AG20443 (cell line): Measurements from ENCODE around the gene SLCO2A1.

ENCODE experiments used
- DNase-seq: peaks from one replicate; pipeline ENCODE4 v3.0.0; 2012; ENCODE audit warnings: low spot score, mixed read lengths

The SLCO2A1 gene

DNA sequence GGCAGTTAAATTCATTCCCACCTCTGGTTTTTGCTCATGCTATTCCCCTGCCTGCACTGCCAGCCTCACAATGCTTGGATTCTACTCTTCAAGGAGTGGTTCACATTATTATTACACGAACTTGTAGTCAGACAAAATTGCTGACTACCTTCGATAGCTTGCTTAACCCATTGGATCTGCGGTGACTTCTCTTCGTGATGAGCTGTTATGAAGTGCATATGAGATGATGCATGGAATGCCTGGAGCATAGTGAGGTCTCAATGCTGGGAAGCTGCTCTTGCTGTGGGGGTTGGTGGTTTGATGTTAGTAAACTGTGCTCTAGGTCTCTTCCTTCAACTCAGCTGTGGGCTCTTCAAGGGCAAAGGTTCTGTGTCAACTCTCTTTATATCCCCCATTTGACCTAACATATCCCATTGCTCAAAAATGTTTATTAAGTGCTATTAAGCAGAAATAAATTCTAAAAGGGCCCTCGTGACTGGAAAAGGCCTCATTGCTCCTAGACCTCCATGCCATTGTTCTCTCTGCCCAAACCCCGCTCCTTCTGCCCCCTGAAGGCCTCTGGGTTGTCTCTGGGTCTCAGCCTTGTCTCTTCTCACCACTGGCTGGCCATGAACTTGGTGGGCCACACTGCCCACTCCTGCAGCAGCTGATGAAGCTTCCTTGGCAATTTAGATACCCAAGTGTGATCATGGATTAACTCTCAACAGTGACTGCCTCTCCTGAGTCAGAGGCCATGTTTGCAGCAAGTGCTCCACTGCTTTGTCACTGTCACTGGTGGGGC lies 4.5 kb upstream of the SLCO2A1 start:
- peak; percentile 61 for DNase-seq

DNA sequence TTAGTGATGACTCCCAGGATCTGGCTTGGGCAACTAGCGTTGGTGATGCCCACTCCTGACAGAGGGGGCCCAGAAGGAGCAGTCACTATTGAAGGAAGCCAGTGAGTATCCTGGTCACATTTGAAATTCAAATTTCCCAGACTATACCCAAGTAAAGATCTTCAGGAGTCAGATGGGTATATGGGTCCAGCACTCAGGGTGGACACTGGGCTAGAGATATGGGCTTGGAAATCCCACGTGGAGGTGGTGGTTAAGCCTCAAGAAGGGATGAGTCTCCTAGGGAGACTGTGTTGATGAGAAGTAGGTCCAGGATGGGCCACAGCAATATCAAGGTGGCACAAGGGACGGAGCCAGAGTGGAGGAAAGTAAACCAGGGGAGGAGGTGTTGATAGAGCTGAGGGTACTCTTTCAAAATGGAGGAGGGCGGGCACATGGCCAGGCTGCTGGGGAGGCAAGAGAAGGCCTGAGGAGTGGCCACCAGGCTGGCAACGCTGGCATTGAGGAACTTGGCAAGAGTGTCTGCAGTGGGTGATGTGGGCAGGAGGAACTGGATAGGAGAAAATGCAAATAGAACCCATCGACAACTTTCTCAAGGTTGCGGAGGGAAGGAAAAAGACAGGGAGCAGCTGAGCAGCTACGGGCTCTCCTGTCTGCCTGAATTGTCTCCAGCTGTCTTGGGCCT lies 3.7 kb upstream of the SLCO2A1 start:
- no peak for DNase-seq

DNA sequence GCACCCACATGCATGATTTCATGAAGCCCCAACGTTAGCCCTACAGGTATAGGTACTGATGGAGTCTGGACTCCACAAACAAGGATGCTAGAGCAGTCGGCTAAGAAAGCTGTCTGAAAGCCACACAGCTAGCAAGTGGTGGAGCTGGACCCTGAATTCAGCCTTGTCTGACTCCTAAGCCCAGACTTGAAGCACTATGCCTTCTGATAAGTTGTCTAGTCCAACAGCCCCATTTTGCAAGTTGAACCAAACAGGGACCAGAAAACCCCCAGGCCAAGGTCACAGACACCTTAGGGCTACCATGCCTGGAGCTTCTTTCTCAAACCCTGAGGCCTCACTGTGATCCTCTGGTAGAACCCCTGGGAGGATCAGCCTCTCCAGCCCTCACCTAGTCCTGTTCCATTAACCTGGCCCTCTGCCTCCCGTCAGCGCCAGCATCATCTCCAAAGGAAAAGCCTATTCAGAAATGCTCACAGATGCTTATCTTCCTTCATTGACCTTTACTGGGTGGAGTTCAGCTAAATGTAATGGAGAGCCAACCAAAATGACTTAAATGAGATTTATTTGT lies 1.7 kb upstream of the SLCO2A1 start:
- no peak for DNase-seq

DNA sequence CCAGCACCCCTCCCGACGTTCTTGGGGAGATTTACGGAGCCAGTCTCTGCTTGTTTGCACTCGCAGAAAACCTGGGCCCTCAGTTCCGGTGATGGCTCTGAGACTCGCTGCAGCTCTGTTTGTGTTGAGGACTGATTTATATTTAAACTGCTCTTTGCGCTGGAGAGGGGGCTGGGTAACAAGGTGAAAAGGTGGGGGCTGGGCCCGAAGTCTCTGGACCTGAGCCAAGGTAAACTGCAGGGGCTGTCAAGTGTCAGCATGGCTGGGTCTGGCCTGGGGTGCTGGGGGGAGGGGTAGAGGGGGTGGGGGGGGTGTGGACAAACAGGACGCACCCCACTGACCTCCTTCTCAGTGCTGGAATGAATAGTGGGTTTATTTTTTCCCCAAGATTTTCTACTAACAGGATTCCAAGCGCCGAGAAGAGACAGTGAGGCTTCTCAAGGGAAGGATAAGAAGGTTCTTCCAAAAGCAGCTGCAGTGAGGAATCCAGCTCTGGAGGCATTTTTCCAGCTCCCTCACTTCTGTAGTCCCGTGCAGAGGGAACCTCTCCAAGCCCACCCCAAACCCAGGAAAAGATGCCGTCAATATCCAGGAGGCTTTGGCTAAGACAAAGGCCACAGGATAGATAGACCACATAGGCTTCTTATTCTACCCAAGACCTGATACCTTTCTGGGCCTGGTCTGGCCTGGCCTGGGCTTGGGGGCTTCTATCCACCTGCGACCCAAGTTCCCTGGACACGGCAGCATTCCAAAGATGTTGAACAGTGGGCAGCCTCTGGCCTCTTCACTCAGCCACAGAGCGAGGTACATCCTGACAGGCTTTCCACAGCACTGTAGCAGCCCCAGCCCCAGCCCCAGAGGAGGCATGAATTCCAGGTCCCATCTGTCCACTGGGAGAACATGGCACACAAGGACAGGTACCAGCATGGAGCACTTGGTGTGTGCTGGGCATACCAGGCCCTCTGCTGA lies 938 bp upstream of the SLCO2A1 start:
- no peak for DNase-seq

- DNase-seq, result peak; percentile 66
These were observed 430 bp downstream of the SLCO2A1 start for GRCh38 chr3:134029256-134029733.

- DNase-seq, result no peak
These were observed 1.1 kb downstream of the SLCO2A1 start for GRCh38 chr3:134028486-134029255.

DNA sequence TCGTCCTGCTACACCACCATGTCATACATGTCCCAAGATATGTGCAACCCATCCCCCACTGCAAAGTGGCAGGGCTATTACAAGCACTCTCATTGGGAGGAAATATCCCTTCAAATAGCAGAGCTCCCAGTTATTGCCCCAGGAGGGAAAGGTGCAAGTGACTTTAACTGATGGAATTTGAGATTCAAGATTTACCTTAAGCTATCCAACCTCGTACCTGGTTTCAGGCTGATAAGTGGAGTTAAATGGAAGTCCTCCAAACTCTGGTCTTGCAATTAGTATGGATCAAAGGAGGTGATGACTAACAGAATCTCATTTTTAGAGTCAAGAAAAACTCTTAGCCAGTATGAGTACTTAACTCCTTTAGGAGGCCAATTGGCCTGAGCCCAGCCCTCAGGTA lies 2.1 kb downstream of the SLCO2A1 start:
- no peak for DNase-seq

- no peak for DNase-seq
These were observed 9.5 kb downstream of the SLCO2A1 start for GRCh38 chr3:134020135-134020680.

DNA sequence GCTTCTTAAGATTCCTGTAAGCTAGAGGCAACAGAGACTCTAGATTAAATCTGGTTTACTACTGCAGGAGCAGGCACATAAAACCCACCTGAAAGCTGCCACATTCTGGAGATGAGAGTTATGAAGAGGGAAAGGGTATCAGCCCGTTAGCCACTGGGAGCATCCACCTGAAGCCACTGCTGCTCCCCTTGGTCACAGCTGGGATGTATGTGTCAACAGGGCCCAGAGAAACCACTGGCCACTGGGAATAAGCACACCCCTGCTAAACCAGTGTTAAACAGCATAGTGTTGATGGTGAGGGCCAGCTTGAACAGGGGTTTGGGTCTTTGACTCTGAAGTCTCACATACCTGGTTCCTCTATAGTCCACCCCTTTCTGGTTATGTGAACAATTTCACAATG lies 10.9 kb downstream of the SLCO2A1 start:
- no peak for DNase-seq

DNA sequence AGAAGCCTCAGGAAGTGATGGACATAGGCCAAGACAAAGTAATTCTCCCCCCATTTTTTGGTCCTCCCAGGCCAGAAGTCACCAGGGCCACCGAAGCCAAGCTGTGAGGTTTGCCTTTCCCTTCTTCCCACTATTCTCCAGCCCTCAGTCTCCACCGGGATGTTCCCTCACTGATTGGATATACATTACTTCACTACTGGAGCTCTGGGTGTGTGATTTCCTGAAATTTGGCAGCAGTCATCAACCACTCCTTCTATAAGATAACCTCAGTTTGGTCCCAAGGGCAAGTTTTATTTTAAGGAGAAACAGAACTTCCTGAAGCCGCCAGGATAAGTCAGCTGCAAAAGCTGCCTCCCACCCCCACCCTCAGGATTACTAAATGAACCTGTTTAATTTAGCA lies 11.3 kb downstream of the SLCO2A1 start:
- DNase-seq, result no peak

DNA sequence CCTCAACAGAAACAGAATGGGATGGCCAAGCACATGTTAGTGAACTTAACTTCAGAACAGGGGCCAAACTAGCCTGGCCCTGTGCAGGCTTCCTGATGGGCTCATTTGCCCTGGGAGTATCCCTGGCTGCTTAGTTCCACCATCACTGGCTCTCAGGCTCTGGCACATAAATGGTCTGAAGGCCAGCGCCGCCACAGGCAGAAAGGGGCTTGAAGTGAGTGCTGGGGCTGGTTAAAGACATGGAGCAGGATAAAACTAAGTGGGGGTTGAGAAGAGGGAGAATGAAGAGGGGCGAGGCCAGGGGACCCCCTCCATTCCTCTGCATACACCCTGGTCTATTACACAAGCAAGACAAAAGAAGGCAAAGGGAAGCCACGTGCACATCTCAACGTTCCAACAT lies 12.2 kb downstream of the SLCO2A1 start:
- DNase-seq, result no peak

GRCh38 chr3:134014270-134014669 lies 15.5 kb downstream of the SLCO2A1 start:
- DNase-seq, result no peak

DNA sequence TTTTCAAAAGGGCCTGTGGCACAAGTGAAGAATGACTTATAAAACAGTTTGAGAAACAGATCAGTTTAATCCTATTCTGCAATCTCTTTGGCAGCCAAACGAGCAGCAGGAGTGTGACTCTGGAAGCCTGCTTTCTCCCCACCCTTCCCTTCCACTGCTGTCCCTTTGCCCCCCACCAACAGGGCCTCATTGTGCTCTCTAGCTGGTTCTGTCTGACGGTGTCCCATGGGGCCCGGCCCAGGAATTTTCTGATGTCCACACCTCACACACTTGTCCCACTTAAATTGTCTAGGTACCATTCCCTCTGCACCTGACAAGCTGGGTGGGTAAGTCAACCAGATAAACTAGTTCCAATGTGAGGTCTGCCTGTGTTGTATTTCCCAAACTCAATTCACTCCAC lies 16.4 kb downstream of the SLCO2A1 start:
- no peak for DNase-seq

DNA sequence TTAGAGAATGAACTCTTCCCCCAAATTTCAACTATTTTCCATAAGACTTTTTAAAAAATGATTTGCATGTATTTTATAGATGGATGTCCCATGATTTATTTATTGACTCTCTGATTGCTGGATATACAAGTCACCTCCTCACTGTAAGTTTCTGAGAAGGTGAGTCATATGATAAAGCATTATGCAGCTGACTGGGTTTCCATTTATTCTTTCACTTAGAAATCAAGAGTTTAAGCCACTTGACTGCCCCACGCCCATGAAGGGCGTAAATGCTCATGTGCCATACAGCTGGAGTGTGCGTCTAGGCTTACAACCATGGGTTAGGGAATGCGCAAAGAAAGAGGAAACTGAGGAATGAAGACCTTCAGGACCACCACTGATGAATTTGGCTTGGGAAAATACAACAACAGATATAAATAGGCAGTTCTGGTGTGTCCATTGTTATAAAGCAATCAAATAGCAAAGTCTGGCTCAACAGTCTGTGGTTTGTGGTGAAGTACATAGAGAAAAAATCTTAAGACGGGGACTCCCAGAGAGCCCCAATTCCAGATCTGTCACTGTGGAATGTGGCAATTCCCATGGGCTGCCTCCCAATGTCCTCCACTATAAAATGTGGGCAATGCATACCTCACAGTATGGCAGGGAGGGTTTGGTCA lies 20.3 kb downstream of the SLCO2A1 start:
- peak; percentile 64 for DNase-seq

DNA sequence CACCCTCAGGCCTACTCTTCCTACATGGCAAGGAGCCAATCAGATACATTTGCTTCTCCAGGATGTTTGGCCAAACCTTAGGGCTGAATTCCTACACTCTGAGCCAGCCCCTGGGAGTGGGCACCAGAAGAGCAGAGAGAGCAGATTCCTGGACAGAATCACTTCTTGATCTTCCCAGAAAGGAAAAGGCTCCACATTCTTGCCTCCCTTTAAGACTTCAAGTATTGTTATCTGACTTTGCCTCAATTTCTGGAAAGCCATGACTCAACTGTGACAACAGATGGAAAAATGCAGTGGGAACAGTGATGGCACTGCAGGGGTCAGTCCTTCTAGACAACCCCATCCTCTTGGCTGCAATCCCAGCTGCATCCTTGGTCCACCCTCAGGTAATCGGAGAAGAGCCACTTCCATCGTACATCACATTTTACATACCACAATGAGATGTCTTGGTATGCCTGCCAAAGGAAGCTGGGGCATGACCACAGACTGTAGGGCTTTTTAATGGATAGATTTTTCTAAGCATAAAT lies 21.0 kb downstream of the SLCO2A1 start:
- peak; percentile 66 for DNase-seq

DNA sequence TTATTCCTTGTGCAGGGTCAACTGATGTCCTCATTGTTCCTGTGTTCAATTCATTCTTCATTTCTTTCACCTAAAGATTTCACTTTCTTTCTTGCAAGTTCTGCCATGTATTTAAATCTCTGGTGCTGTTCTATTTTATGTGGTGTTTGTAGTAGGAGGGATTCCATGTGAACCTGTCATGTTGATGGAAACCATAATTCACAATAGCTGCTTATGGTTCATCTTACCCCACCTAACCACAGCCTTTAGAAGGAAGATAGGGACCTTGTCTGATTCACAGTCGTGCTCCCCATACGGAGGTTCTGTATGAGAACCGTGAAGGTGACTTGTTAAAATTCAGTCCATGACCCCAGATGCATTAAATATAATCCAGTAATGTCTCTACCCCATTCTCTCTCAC lies 21.9 kb downstream of the SLCO2A1 start:
- no peak for DNase-seq

DNA sequence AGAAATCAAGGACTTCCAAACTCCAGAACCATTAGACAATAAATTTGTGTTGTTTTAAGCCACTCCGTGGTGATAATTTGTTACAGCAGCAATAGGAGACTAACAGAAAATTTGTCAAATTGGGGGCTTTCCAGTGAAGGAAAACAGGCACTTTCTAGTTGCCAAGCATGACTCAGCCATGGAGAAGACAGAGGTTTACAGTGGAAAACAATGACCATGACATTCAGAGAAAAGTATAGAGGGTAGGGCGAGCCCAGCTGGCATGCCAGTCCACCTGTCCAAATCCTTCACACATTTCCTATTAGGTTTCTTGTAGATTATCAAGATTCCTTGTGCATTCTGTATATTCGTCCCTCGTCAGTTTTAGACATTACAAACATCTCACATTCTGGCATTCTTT lies 24.9 kb downstream of the SLCO2A1 start:
- no peak for DNase-seq

DNA sequence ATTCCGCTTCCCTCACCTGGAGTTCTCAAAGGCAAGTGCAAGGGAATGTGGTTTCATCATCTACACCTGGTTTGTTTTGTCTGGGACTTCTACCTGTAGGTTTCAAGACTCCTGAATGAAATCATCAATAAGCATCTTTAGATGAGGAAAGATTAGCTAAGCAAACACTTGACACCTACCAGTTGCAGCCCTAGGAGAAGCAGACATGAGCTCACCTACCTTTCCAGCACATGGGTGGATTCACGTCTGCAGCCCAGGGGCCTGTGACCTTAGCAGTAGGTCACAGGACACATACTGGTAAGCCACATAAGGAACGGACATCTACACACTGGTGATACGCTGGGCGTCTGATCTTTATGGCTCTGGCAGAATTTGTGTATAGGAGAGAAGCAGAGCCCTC lies 26.7 kb downstream of the SLCO2A1 start:
- DNase-seq, result no peak

GRCh38 chr3:134002306-134002705 lies 27.4 kb downstream of the SLCO2A1 start:
- peak; percentile 82 for DNase-seq

- no peak for DNase-seq
These were observed 28.5 kb downstream of the SLCO2A1 start for GRCh38 chr3:134001251-134001650.
